OCI-M2 (cell line): ENCODE results near the gene ARHGAP1.

ENCODE experiments used
- DNase-seq: peaks from one replicate; lab custom pipeline; 2025; ENCODE audit not compliant: unreplicated experiment; lab: John Stamatoyannopoulos, UW

Gene ARHGAP1

GRCh38 chr11:46643531-46643930, 56.9 kb downstream of the ARHGAP1 start:
- no peak for DNase-seq

GRCh38 chr11:46642627-46643335, 57.6 kb downstream of the ARHGAP1 start:
- DNase-seq = no peak

GRCh38 chr11:46641639-46642038, 58.8 kb downstream of the ARHGAP1 start:
- no peak for DNase-seq

- no peak for DNase-seq
These were observed 60.2 kb downstream of the ARHGAP1 start for GRCh38 chr11:46640036-46640788.

GRCh38 chr11:46639197-46639839, 61.1 kb downstream of the ARHGAP1 start:
- DNase-seq = no peak

- DNase-seq = no peak
These were observed 62.9 kb downstream of the ARHGAP1 start for GRCh38 chr11:46637546-46637945.

- no peak for DNase-seq
These were observed 64.8 kb downstream of the ARHGAP1 start for GRCh38 chr11:46635557-46636139.

GRCh38 chr11:46633291-46634217, 66.9 kb downstream of the ARHGAP1 start:
- DNase-seq = no peak

GRCh38 chr11:46632502-46632901, 67.9 kb downstream of the ARHGAP1 start:
- DNase-seq = no peak

GRCh38 chr11:46631676-46632075, 68.7 kb downstream of the ARHGAP1 start:
- no peak for DNase-seq

- no peak for DNase-seq
These were observed 70.2 kb downstream of the ARHGAP1 start for GRCh38 chr11:46630237-46630636.

GRCh38 chr11:46628961-46629360, 71.5 kb downstream of the ARHGAP1 start:
- DNase-seq = no peak
